Activated B cell treated with CpG ODN at 0.5 μM for 24 hours (primary cell): Measurements from ENCODE around the gene ZIM2. TPM values are rescaled to one million over a fixed set of nuclear protein-coding genes. Genes with fewer than 3 reads are reported as not detected.

ENCODE experiments used
- ATAC-seq: fragments of 200-7000 bp; cut with Tn5 transposase; one replicate; pipeline ENCODE4 v1.10.0; 2021; ENCODE audit warnings: low read depth, mild to moderate bottlenecking, moderate library complexity
- CTCF ChIA-PET: fragments of 350-600 bp; sonication (Branson Sonifier 250); formaldehyde crosslinking; loops from one replicate; lab custom pipeline; 2021; ENCODE audit warnings: antibody characterized with exemption; lab: Charles Lee
- POLR2A ChIA-PET: fragments of 350-600 bp; sonication (Branson Sonifier 250); formaldehyde crosslinking; loops from one replicate; lab custom pipeline; 2021; ENCODE audit warnings: antibody characterized with exemption; lab: Charles Lee
- DNase-seq: peaks from one replicate; pipeline ENCODE4 v3.0.0; 2022
- H3K27ac Mint-ChIP-seq: one replicate; pipeline ENCODE4 v1.8.0; 2020; ENCODE audit warnings: mixed read lengths
- H3K27me3 Mint-ChIP-seq: one replicate; pipeline ENCODE4 v1.8.0; 2021; ENCODE audit warnings: mixed read lengths
- H3K36me3 Mint-ChIP-seq: one replicate; pipeline ENCODE4 v1.8.0; 2021; ENCODE audit warnings: low read depth, mixed read lengths
- H3K4me1 Mint-ChIP-seq: one replicate; pipeline ENCODE4 v1.8.0; 2021; ENCODE audit warnings: mixed read lengths
- H3K4me3 Mint-ChIP-seq: one replicate; pipeline ENCODE4 v1.8.0; 2020; ENCODE audit warnings: mild to moderate bottlenecking, mixed read lengths
- H3K9me3 Mint-ChIP-seq: one replicate; pipeline ENCODE4 v1.8.0; 2020; ENCODE audit warnings: mixed read lengths
- CTCF ChIP-seq: fragments of 200-600 bp; IDR thresholded peaks from one replicate; pipeline ENCODE4 v1.8.0; 2022; ENCODE audit warnings: antibody characterized with exemption, mild to moderate bottlenecking
- intact Hi-C: fragments of 100-400 bp; cut with micrococcal nuclease; formaldehyde crosslinking; loops from one replicate; pipeline ENCODE4 v1.15.1; 2024
- total RNA-seq: library from RNA; stranded (reverse); gene quantifications from 2 replicates; pipeline ENCODE4 v1.2.3, GENCODE V29; 2022

Gene ZIM2
- total RNA-seq, 1 donor from 2014 or later, result not detected

- H3K9me3 Mint-ChIP-seq, result peaks cover 19% of the 10 kb centered on the region
- no peak for DNase-seq
- H3K4me3 Mint-ChIP-seq, result no peak overlapping the region
- TF ChIP-seq CTCF, result no peak
- no peaks in the 10 kb centered on the region for H3K4me1 Mint-ChIP-seq
- no peak for ATAC-seq
- ChIA-PET POLR2A (no interaction called here), CTCF (no interaction called here)
- intact Hi-C loops, result no loop called here
- H3K36me3 Mint-ChIP-seq, result no peaks in the 10 kb centered on the region
- H3K27me3 Mint-ChIP-seq, result no peaks in the 10 kb centered on the region
- no peak overlapping the region for H3K27ac Mint-ChIP-seq
These were observed 29.0 kb downstream of the ZIM2 start for GRCh38 chr19:56811480-56811879.

- intact Hi-C loops, result no loop called here
- no peak for TF ChIP-seq CTCF
- no peak overlapping the region for H3K27ac Mint-ChIP-seq
- no peaks in the 10 kb centered on the region for H3K4me1 Mint-ChIP-seq
- ChIA-PET CTCF (no interaction called here), POLR2A (interaction anchor here (0.6 kb wide), 1 partner anchor 91 kb away, joined by 3 read pairs; no protein-coding TSS in a partner anchor)
- no peak for DNase-seq
- H3K36me3 Mint-ChIP-seq, result no peaks in the 10 kb centered on the region
- ATAC-seq, result no peak
- no peak overlapping the region for H3K4me3 Mint-ChIP-seq
- peaks cover 22% of the 10 kb centered on the region for H3K9me3 Mint-ChIP-seq
- H3K27me3 Mint-ChIP-seq, result no peaks in the 10 kb centered on the region
These were observed 30.3 kb downstream of the ZIM2 start for GRCh38 chr19:56810260-56810659.

- POLR2A ChIA-PET, result no interaction called here
- ATAC-seq, result no peak
- H3K9me3 Mint-ChIP-seq, result peaks cover 24% of the 10 kb centered on the region
These were observed 31.7 kb downstream of the ZIM2 start for GRCh38 chr19:56808717-56809392.

GRCh38 chr19:56806639-56807038 is 33.9 kb downstream of the ZIM2 start:
- Mint-ChIP-seq H3K27ac (no peak overlapping the region), H3K9me3 (peaks cover 28% of the 10 kb centered on the region), H3K36me3 (no peaks in the 10 kb centered on the region), H3K4me3 (no peak overlapping the region), H3K4me1 (no peaks in the 10 kb centered on the region), H3K27me3 (no peaks in the 10 kb centered on the region)
- ChIA-PET POLR2A (no interaction called here), CTCF (no interaction called here)
- no peak for DNase-seq
- intact Hi-C loops, result no loop called here
- TF ChIP-seq CTCF, result no peak
- no peak for ATAC-seq

More at GRCh38 chr19:56808717-56809392, 31.7 kb downstream of the ZIM2 start:
- intact Hi-C loops, result no loop called here
- DNase-seq, result no peak
- CTCF ChIA-PET, result no interaction called here
- Mint-ChIP-seq H3K4me3 (no peak overlapping the region), H3K27me3 (no peaks in the 10 kb centered on the region), H3K4me1 (no peaks in the 10 kb centered on the region), H3K27ac (no peak overlapping the region), H3K36me3 (no peaks in the 10 kb centered on the region)
- TF ChIP-seq CTCF, result no peak

- Mint-ChIP-seq H3K9me3 (peaks cover 10% of the 10 kb centered on the region), H3K36me3 (no peaks in the 10 kb centered on the region), H3K27me3 (no peaks in the 10 kb centered on the region), H3K4me1 (no peaks in the 10 kb centered on the region), H3K27ac (no peak overlapping the region), H3K4me3 (no peak overlapping the region)
- TF ChIP-seq CTCF, result no peak
- DNase-seq, result no peak
- ChIA-PET CTCF (no interaction called here), POLR2A (no interaction called here)
- no peak for ATAC-seq
- intact Hi-C loops, result no loop called here
These were observed 62.2 kb downstream of the ZIM2 start for GRCh38 chr19:56778351-56778750.
